ENCODE measurements around the gene CTDSPL.

CTDSPL gene

GRCh38 chr3:37824954-37825328 lies 36.7 kb upstream of the CTDSPL start:
- Histone ChIP-seq H3K36me3 (ENCODE audit: control insufficient read depth in 1 of 2, insufficient read depth in 2 of 2, low read length in 2 of 2) (peaks cover 0 to 3% of the 10 kb centered on the region in 2 donors), H3K9ac (ENCODE audit: low read depth in 1 of 2, low read length in 2 of 2) (no peak overlapping the region), H3K27ac (ENCODE audit: low read depth, low read length) (no peak overlapping the region), H3K9me3 (ENCODE audit: control insufficient read depth in 1 of 2, low read length in 2 of 2) (no peaks in the 10 kb centered on the region), H3K27me3 (ENCODE audit: control insufficient read depth in 1 of 2, insufficient read depth in 2 of 2, low read length in 2 of 2) (no peaks in the 10 kb centered on the region), H3K4me3 (ENCODE audit: low read depth in 1 of 2, low read length in 2 of 2) (no peak overlapping the region), H3K4me1 (ENCODE audit: control insufficient read depth in 1 of 2, insufficient read depth in 2 of 2, low read length in 2 of 2) (no peaks in the 10 kb centered on the region)

- no peak overlapping the region for H3K9ac ChIP-seq (ENCODE audit: low read depth in 1 of 2, low read length in 2 of 2)
- H3K9me3 ChIP-seq (ENCODE audit: control insufficient read depth in 1 of 2, low read length in 2 of 2): no peaks in the 10 kb centered on the region
- H3K36me3 ChIP-seq (ENCODE audit: control insufficient read depth in 1 of 2, insufficient read depth in 2 of 2, low read length in 2 of 2): no peaks in the 10 kb centered on the region
- no peaks in the 10 kb centered on the region for H3K4me1 ChIP-seq (ENCODE audit: control insufficient read depth in 1 of 2, insufficient read depth in 2 of 2, low read length in 2 of 2)
- H3K27me3 ChIP-seq (ENCODE audit: control insufficient read depth in 1 of 2, insufficient read depth in 2 of 2, low read length in 2 of 2): no peaks in the 10 kb centered on the region
- H3K4me3 ChIP-seq (ENCODE audit: low read depth in 1 of 2, low read length in 2 of 2): no peak overlapping the region
- H3K27ac ChIP-seq (ENCODE audit: low read depth, low read length): no peak overlapping the region
Observed at GRCh38 chr3:37825744-37826400, 35.8 kb upstream of the CTDSPL start.

- Histone ChIP-seq H3K4me3 (ENCODE audit: low read depth in 1 of 2, low read length in 2 of 2) (no peak overlapping the region), H3K4me1 (ENCODE audit: control insufficient read depth in 1 of 2, insufficient read depth in 2 of 2, low read length in 2 of 2) (no peaks in the 10 kb centered on the region), H3K9ac (ENCODE audit: low read depth in 1 of 2, low read length in 2 of 2) (no peak overlapping the region), H3K27ac (ENCODE audit: low read depth, low read length) (no peak overlapping the region), H3K36me3 (ENCODE audit: control insufficient read depth in 1 of 2, insufficient read depth in 2 of 2, low read length in 2 of 2) (no peaks in the 10 kb centered on the region), H3K9me3 (ENCODE audit: control insufficient read depth in 1 of 2, low read length in 2 of 2) (no peaks in the 10 kb centered on the region), H3K27me3 (ENCODE audit: control insufficient read depth in 1 of 2, insufficient read depth in 2 of 2, low read length in 2 of 2) (no peaks in the 10 kb centered on the region)
Observed at GRCh38 chr3:37826502-37826901, 35.2 kb upstream of the CTDSPL start.

- Histone ChIP-seq H3K4me3 (ENCODE audit: low read depth in 1 of 2, low read length in 2 of 2) (no peak overlapping the region), H3K9ac (ENCODE audit: low read depth in 1 of 2, low read length in 2 of 2) (no peak overlapping the region), H3K4me1 (ENCODE audit: control insufficient read depth in 1 of 2, insufficient read depth in 2 of 2, low read length in 2 of 2) (no peaks in the 10 kb centered on the region), H3K27ac (ENCODE audit: low read depth, low read length) (no peak overlapping the region), H3K36me3 (ENCODE audit: control insufficient read depth in 1 of 2, insufficient read depth in 2 of 2, low read length in 2 of 2) (no peaks in the 10 kb centered on the region), H3K27me3 (ENCODE audit: control insufficient read depth in 1 of 2, insufficient read depth in 2 of 2, low read length in 2 of 2) (no peaks in the 10 kb centered on the region), H3K9me3 (ENCODE audit: control insufficient read depth in 1 of 2, low read length in 2 of 2) (no peaks in the 10 kb centered on the region)
Observed at GRCh38 chr3:37826933-37827332, 34.7 kb upstream of the CTDSPL start.

- H3K36me3 ChIP-seq (ENCODE audit: control insufficient read depth in 1 of 2, insufficient read depth in 2 of 2, low read length in 2 of 2): no peaks in the 10 kb centered on the region
- H3K27ac ChIP-seq (ENCODE audit: low read depth, low read length): no peak overlapping the region
- no peak overlapping the region for H3K4me3 ChIP-seq (ENCODE audit: low read depth in 1 of 2, low read length in 2 of 2)
- H3K9me3 ChIP-seq (ENCODE audit: control insufficient read depth in 1 of 2, low read length in 2 of 2): no peaks in the 10 kb centered on the region
- no peak overlapping the region for H3K9ac ChIP-seq (ENCODE audit: low read depth in 1 of 2, low read length in 2 of 2)
- no peaks in the 10 kb centered on the region for H3K27me3 ChIP-seq (ENCODE audit: control insufficient read depth in 1 of 2, insufficient read depth in 2 of 2, low read length in 2 of 2)
- no peaks in the 10 kb centered on the region for H3K4me1 ChIP-seq (ENCODE audit: control insufficient read depth in 1 of 2, insufficient read depth in 2 of 2, low read length in 2 of 2)
Observed at GRCh38 chr3:37832480-37832879, 29.2 kb upstream of the CTDSPL start.

GRCh38 chr3:37833302-37834186 lies 28.1 kb upstream of the CTDSPL start:
- no peaks in the 10 kb centered on the region for H3K36me3 ChIP-seq (ENCODE audit: control insufficient read depth in 1 of 2, insufficient read depth in 2 of 2, low read length in 2 of 2)
- H3K4me3 ChIP-seq (ENCODE audit: low read depth in 1 of 2, low read length in 2 of 2): no peak overlapping the region
- no peaks in the 10 kb centered on the region for H3K9me3 ChIP-seq (ENCODE audit: control insufficient read depth in 1 of 2, low read length in 2 of 2)
- H3K4me1 ChIP-seq (ENCODE audit: control insufficient read depth in 1 of 2, insufficient read depth in 2 of 2, low read length in 2 of 2): no peaks in the 10 kb centered on the region
- no peak overlapping the region for H3K27ac ChIP-seq (ENCODE audit: low read depth, low read length)
- H3K9ac ChIP-seq (ENCODE audit: low read depth in 1 of 2, low read length in 2 of 2): no peak overlapping the region
- H3K27me3 ChIP-seq (ENCODE audit: control insufficient read depth in 1 of 2, insufficient read depth in 2 of 2, low read length in 2 of 2): no peaks in the 10 kb centered on the region

- no peak overlapping the region for H3K9ac ChIP-seq (ENCODE audit: low read depth in 1 of 2, low read length in 2 of 2)
- H3K36me3 ChIP-seq (ENCODE audit: control insufficient read depth in 1 of 2, insufficient read depth in 2 of 2, low read length in 2 of 2): no peaks in the 10 kb centered on the region
- no peaks in the 10 kb centered on the region for H3K4me1 ChIP-seq (ENCODE audit: control insufficient read depth in 1 of 2, insufficient read depth in 2 of 2, low read length in 2 of 2)
- H3K4me3 ChIP-seq (ENCODE audit: low read depth in 1 of 2, low read length in 2 of 2): no peak overlapping the region
- no peak overlapping the region for H3K27ac ChIP-seq (ENCODE audit: low read depth, low read length)
- H3K27me3 ChIP-seq (ENCODE audit: control insufficient read depth in 1 of 2, insufficient read depth in 2 of 2, low read length in 2 of 2): no peaks in the 10 kb centered on the region
- no peaks in the 10 kb centered on the region for H3K9me3 ChIP-seq (ENCODE audit: control insufficient read depth in 1 of 2, low read length in 2 of 2)
Observed at GRCh38 chr3:37836589-37836988, 25.1 kb upstream of the CTDSPL start.

GRCh38 chr3:37847689-37848088 lies 14.0 kb upstream of the CTDSPL start:
- H3K27ac ChIP-seq (ENCODE audit: low read depth, low read length): no peak overlapping the region
- H3K4me1 ChIP-seq (ENCODE audit: control insufficient read depth in 1 of 2, insufficient read depth in 2 of 2, low read length in 2 of 2): no peaks in the 10 kb centered on the region
- no peaks in the 10 kb centered on the region for H3K27me3 ChIP-seq (ENCODE audit: control insufficient read depth in 1 of 2, insufficient read depth in 2 of 2, low read length in 2 of 2)
- H3K9ac ChIP-seq (ENCODE audit: low read depth in 1 of 2, low read length in 2 of 2): no peak overlapping the region
- no peak overlapping the region for H3K4me3 ChIP-seq (ENCODE audit: low read depth in 1 of 2, low read length in 2 of 2)
- no peaks in the 10 kb centered on the region for H3K9me3 ChIP-seq (ENCODE audit: control insufficient read depth in 1 of 2, low read length in 2 of 2)
- no peaks in the 10 kb centered on the region for H3K36me3 ChIP-seq (ENCODE audit: control insufficient read depth in 1 of 2, insufficient read depth in 2 of 2, low read length in 2 of 2)

GRCh38 chr3:37849146-37849923 lies 12.3 kb upstream of the CTDSPL start:
- H3K4me1 ChIP-seq (ENCODE audit: control insufficient read depth in 1 of 2, insufficient read depth in 2 of 2, low read length in 2 of 2): no peaks in the 10 kb centered on the region
- H3K27ac ChIP-seq (ENCODE audit: low read depth, low read length): no peak overlapping the region
- H3K9me3 ChIP-seq (ENCODE audit: control insufficient read depth in 1 of 2, low read length in 2 of 2): no peaks in the 10 kb centered on the region
- H3K27me3 ChIP-seq (ENCODE audit: control insufficient read depth in 1 of 2, insufficient read depth in 2 of 2, low read length in 2 of 2): no peaks in the 10 kb centered on the region
- no peak overlapping the region for H3K9ac ChIP-seq (ENCODE audit: low read depth in 1 of 2, low read length in 2 of 2)
- H3K36me3 ChIP-seq (ENCODE audit: control insufficient read depth in 1 of 2, insufficient read depth in 2 of 2, low read length in 2 of 2): no peaks in the 10 kb centered on the region
- H3K4me3 ChIP-seq (ENCODE audit: low read depth in 1 of 2, low read length in 2 of 2): no peak overlapping the region

- H3K27ac ChIP-seq (ENCODE audit: low read depth, low read length): no peak overlapping the region
- H3K27me3 ChIP-seq (ENCODE audit: control insufficient read depth in 1 of 2, insufficient read depth in 2 of 2, low read length in 2 of 2): no peaks in the 10 kb centered on the region
- no peaks in the 10 kb centered on the region for H3K36me3 ChIP-seq (ENCODE audit: control insufficient read depth in 1 of 2, insufficient read depth in 2 of 2, low read length in 2 of 2)
- H3K4me1 ChIP-seq (ENCODE audit: control insufficient read depth in 1 of 2, insufficient read depth in 2 of 2, low read length in 2 of 2): no peaks in the 10 kb centered on the region
- no peaks in the 10 kb centered on the region for H3K9me3 ChIP-seq (ENCODE audit: control insufficient read depth in 1 of 2, low read length in 2 of 2)
- no peak overlapping the region for H3K4me3 ChIP-seq (ENCODE audit: low read depth in 1 of 2, low read length in 2 of 2)
- H3K9ac ChIP-seq (ENCODE audit: low read depth in 1 of 2, low read length in 2 of 2): no peak overlapping the region
Observed at GRCh38 chr3:37852097-37852496, 9.6 kb upstream of the CTDSPL start.
